Measurements from ENCODE around the gene THRSP. TPM values are rescaled to one million over a fixed set of nuclear protein-coding genes. Genes with fewer than 3 reads are reported as not detected.
"Not testable (repeated sequence)": the region's sequence is repeated elsewhere in the genome, so short reads cannot be mapped to it uniquely, and the experiment has no call there.

The THRSP gene
- total RNA-seq, 2 donors from 2014 or later, result 1.9 TPM; not detected in 1

DNA sequence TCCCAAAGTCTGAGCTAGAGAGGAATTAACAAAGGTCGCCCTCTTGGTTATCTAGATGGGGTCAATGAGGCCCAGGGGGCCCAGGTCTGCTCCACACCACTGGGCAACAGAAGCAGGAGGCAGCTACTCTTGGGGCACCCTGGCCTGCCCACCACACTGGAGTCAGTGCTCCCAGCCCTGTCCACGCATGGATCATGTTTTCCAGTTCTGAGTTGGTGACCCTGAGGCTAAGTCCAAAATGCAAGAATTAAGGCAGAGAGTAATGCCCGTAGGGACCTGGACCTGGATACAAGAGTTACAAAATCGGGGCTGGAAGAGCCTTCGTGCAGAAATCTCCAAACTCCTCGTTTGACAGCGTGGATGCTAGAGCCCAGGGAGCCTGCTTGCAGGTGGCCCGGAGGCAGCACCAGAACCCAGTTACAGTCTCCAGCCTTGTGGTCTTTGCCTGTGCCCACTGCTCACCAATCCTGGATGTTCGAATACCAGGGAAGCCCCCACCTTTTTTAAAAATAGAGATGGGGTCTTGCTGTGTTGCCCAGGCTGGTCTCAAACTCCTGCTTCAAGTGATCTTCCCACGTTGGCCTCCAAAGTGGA, 6.1 kb upstream of the THRSP start:
- no peaks in the 10 kb centered on the region for H3K27me3 ChIP-seq
- H3K27ac ChIP-seq, result no peak overlapping the region
- no peaks in the 10 kb centered on the region for H3K36me3 ChIP-seq
- DNase-seq (ENCODE audit: low spot score), result no peak
- H3K9me3 ChIP-seq, result no peaks in the 10 kb centered on the region
- H3K4me3 ChIP-seq, result no peak overlapping the region
- TF ChIP-seq, protein P1, sequence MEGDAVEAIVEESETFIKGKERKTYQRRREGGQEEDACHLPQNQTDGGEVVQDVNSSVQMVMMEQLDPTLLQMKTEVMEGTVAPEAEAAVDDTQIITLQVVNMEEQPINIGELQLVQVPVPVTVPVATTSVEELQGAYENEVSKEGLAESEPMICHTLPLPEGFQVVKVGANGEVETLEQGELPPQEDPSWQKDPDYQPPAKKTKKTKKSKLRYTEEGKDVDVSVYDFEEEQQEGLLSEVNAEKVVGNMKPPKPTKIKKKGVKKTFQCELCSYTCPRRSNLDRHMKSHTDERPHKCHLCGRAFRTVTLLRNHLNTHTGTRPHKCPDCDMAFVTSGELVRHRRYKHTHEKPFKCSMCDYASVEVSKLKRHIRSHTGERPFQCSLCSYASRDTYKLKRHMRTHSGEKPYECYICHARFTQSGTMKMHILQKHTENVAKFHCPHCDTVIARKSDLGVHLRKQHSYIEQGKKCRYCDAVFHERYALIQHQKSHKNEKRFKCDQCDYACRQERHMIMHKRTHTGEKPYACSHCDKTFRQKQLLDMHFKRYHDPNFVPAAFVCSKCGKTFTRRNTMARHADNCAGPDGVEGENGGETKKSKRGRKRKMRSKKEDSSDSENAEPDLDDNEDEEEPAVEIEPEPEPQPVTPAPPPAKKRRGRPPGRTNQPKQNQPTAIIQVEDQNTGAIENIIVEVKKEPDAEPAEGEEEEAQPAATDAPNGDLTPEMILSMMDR (IDR thresholded peaks at IDR 0.05), result no peak
- H3K4me1 ChIP-seq, result peaks cover 0 to 10% of the 10 kb centered on the region in 2 donors

DNA sequence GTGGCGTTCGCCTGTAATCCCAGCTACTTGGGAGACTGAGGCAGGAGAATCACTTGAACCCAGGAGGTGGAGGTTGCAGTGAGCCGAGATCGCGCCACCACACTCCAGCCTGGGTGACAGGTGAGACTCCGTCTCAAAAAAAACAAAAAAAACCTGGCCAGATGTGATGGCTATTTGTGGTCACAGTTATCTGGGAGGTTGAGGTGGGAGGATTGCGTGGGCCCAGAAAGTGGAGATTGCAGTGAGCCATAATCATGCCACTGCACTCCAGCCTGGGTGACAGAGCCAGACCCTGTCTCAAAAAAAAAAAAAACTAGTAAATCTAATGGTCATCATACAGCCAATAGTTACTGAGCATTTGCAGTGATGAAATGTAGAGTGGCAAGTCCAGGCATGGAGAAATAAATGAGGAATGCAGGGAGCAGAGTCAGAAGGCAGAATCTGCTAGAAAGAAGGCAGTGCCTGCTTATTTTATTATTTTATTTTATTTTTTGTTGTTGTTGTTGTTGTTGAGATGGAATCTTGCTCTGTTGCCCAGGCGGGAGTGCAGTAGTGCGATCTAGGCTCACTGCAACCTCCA, 3.8 kb upstream of the THRSP start:
- not testable (repeated sequence) for H3K9me3 ChIP-seq; H3K27ac ChIP-seq; DNase-seq (ENCODE audit: low spot score); H3K4me3 ChIP-seq; H3K36me3 ChIP-seq; H3K27me3 ChIP-seq
- H3K4me1 ChIP-seq, result peaks cover 0 to 10% of the 10 kb centered on the region in 2 donors

DNA sequence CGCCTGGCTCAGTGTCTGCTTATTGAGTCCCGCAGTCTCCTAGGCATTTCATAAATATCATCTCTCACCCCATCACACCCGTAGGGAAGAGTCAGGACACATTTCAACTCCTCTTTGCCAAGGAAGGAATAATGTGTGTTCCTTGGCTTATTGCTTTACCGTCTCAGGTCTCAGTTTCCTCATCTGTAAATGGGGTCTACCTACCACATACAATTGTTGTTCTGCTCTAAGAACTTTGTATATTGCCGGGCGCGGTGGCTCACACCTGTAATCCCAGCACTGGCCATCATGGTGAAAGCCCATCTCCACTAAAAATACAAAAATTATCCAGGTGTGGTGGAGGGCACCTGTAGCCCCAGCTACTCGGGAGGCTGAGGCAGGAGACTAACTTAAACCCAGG, 3.1 kb upstream of the THRSP start:
- Histone ChIP-seq H3K4me3 (no peak overlapping the region), H3K27me3 (no peaks in the 10 kb centered on the region), H3K4me1 (peaks cover 0 to 10% of the 10 kb centered on the region in 2 donors), H3K9me3 (no peaks in the 10 kb centered on the region), H3K36me3 (no peaks in the 10 kb centered on the region), H3K27ac (no peak overlapping the region)
- no peak for DNase-seq (ENCODE audit: low spot score)
- TF ChIP-seq, protein P1 (IDR thresholded peaks at IDR 0.05), result no peak

DNA sequence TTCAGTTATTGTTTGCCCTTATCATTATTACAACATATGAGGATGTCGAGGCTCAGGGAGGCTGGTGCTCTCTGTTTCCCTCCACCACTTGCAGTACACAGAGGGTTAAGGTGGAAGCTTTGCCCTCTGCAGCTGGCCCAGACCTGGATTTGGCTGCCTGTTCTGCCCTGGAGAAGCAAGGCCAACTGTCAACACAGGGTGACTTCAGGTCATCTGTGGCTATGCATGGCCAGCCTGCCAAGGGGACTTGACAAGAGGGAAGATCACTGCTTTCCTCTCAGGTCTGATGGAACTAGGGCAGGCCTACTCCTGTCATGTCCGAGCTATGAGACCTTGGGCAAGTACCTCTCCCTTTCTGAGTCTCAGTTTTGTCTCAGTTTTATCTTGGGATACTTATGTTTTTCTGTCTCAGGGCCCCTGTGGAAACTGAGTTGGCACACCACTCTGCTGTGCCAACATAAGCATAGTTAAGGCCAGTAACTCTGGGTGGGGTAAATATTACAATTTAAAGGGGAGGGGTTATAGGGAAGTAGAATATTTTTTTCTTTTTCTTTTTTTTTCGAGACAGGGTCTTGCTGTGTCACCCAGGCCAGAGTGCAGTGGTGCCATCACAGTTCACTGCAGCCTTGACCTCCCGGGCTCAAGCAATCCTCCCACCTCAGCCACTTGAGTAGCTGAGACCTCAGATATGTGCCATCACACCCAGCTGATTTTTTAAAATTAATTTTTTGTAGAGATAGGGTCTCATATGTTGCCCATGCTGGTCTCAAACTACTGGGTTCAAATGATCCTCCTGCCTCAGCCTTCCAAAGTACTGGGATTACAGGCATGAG, 2.4 kb upstream of the THRSP start:
- Histone ChIP-seq H3K27me3 (no peaks in the 10 kb centered on the region), H3K27ac (no peak overlapping the region), H3K9me3 (no peaks in the 10 kb centered on the region), H3K36me3 (no peaks in the 10 kb centered on the region), H3K4me1 (peaks cover 0 to 10% of the 10 kb centered on the region in 2 donors), H3K4me3 (no peak overlapping the region)
- TF ChIP-seq, protein P1 (IDR thresholded peaks at IDR 0.05), result no peak
- DNase-seq (ENCODE audit: low spot score), result no peak

DNA sequence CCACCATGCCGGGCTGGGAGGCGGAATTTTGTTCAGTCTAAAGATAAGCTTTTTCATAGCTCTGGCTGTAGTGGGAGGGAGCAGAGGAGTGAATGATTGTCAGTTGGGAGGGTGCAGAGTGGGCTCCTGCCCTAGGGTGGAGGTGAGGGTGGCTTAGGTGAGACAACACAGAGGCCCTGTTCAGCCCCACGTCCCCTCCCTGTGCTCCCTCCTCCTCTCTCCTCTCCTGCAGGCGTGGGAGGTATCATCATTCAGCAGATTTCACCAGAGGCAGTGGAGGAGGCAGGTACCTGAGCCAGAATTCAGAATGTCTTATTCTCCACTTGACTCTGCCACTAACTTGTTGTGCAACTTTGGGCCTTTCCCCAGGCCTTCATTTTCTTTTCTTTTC, 1.7 kb upstream of the THRSP start:
- H3K36me3 ChIP-seq, result no peaks in the 10 kb centered on the region
- H3K27ac ChIP-seq, result no peak overlapping the region
- H3K4me1 ChIP-seq, result peaks cover 0 to 10% of the 10 kb centered on the region in 2 donors
- DNase-seq (ENCODE audit: low spot score), result no peak
- TF ChIP-seq, protein P1 (IDR thresholded peaks at IDR 0.05), result no peak
- H3K27me3 ChIP-seq, result no peaks in the 10 kb centered on the region
- H3K4me3 ChIP-seq, result no peak overlapping the region
- H3K9me3 ChIP-seq, result no peaks in the 10 kb centered on the region

DNA sequence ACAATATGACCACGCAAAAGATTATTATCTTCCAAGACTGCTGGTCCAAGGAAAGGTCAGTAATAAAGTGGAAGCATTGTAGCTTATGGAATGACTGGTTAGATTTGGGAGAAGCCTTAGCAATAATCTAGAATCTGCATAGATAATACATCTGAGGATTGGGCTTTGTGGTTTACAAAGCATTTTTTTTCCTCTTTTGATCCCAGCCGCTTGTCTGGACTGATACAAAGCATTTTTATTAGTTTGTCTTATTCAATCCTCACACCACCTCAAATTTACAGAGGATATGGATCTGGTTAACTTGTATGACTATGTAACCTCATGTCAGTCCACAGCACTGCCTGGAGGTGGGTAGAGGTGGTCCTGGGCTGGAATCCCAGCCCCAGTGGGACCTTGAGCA, 990 bp upstream of the THRSP start:
- TF ChIP-seq, protein P1 (IDR thresholded peaks at IDR 0.05), result no peak
- DNase-seq (ENCODE audit: low spot score), result no peak
- H3K4me3 ChIP-seq, result no peak overlapping the region
- no peaks in the 10 kb centered on the region for H3K36me3 ChIP-seq
- no peaks in the 10 kb centered on the region for H3K9me3 ChIP-seq
- H3K27me3 ChIP-seq, result no peaks in the 10 kb centered on the region
- peaks cover 0 to 10% of the 10 kb centered on the region in 2 donors for H3K4me1 ChIP-seq
- H3K27ac ChIP-seq, result no peak overlapping the region

Measured in right atrium auricular region (tissue), 2 donors.